ENCODE results near the gene HOOK2. TPM values are rescaled to one million over a fixed set of nuclear protein-coding genes. Genes with fewer than 3 reads are reported as not detected.

The HOOK2 gene
- total RNA-seq, 4 donors from 2014 or later: 193 to 379 (median 285) TPM

- Histone ChIP-seq H3K27me3 (no peaks in the 10 kb centered on the region), H3K4me3 (peak overlapping the region; percentile 82 to 92 (median 84)), H3K4me1 (peaks cover 8 to 34% (median 15%) of the 10 kb centered on the region in 4 donors), H3K36me3 (no peaks in the 10 kb centered on the region), H3K9me3 (no peaks in the 10 kb centered on the region), H3K27ac (peak overlapping the region; percentile 97 to 100 (median 100))
- TF ChIP-seq, protein P1, sequence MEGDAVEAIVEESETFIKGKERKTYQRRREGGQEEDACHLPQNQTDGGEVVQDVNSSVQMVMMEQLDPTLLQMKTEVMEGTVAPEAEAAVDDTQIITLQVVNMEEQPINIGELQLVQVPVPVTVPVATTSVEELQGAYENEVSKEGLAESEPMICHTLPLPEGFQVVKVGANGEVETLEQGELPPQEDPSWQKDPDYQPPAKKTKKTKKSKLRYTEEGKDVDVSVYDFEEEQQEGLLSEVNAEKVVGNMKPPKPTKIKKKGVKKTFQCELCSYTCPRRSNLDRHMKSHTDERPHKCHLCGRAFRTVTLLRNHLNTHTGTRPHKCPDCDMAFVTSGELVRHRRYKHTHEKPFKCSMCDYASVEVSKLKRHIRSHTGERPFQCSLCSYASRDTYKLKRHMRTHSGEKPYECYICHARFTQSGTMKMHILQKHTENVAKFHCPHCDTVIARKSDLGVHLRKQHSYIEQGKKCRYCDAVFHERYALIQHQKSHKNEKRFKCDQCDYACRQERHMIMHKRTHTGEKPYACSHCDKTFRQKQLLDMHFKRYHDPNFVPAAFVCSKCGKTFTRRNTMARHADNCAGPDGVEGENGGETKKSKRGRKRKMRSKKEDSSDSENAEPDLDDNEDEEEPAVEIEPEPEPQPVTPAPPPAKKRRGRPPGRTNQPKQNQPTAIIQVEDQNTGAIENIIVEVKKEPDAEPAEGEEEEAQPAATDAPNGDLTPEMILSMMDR (IDR thresholded peaks at IDR 0.05): peak in 2 of 6 experiments; percentile 1 to 3
- TF ChIP-seq POLR2A (IDR thresholded peaks at IDR 0.05): no peak
- no peak for DNase-seq
Observed at GRCh38 chr19:12792853-12793289, 17.5 kb upstream of the HOOK2 start.

- no peaks in the 10 kb centered on the region for H3K36me3 ChIP-seq
- H3K4me1 ChIP-seq: peaks cover 8 to 40% (median 18%) of the 10 kb centered on the region in 4 donors
- H3K27me3 ChIP-seq: no peaks in the 10 kb centered on the region
- no peaks in the 10 kb centered on the region for H3K9me3 ChIP-seq
- H3K27ac ChIP-seq: peak overlapping the region; percentile 97 to 100 (median 100)
- TF ChIP-seq, protein P1 (IDR thresholded peaks at IDR 0.05): peak in 2 of 6 experiments; percentile 5 to 11
- peak; percentile 38 to 53 for TF ChIP-seq POLR2A (IDR thresholded peaks at IDR 0.05)
- peak overlapping the region; percentile 82 to 92 (median 84) for H3K4me3 ChIP-seq
- peak; percentile 77 to 92 (median 86) for DNase-seq
Observed at GRCh38 chr19:12792051-12792852, 16.9 kb upstream of the HOOK2 start.

GRCh38 chr19:12791345-12792050 lies 16.1 kb upstream of the HOOK2 start, which contains the start of gene JUNB:
JUNB (plus strand) TSS chr19:12791486; CDS start chr19:12791772, 286 bp downstream.
- Histone ChIP-seq H3K4me3 (peak within 1 kb of the TSS; percentile 82 to 92 (median 84)), H3K36me3 (no peaks in the 10 kb centered on the region), H3K27ac (peak within 1 kb of the TSS; percentile 97 to 100 (median 100)), H3K4me1 (peaks cover 11 to 47% (median 24%) of the 10 kb centered on the region in 4 donors), H3K9me3 (no peaks in the 10 kb centered on the region), H3K27me3 (no peaks in the 10 kb centered on the region)
- TF ChIP-seq, protein P1 (IDR thresholded peaks at IDR 0.05): peak in 2 of 6 experiments; percentile 30 to 32
- peak; percentile 100 for TF ChIP-seq POLR2A (IDR thresholded peaks at IDR 0.05)
- DNase-seq: peak; percentile 97 to 99 (median 99)

- Histone ChIP-seq H3K9me3 (no peaks in the 10 kb centered on the region), H3K4me3 (peak overlapping the region; percentile 82 to 92 (median 84)), H3K27ac (peak overlapping the region; percentile 97 to 100 (median 100)), H3K36me3 (no peaks in the 10 kb centered on the region), H3K27me3 (no peaks in the 10 kb centered on the region), H3K4me1 (peaks cover 12 to 48% (median 26%) of the 10 kb centered on the region in 4 donors)
- DNase-seq: no peak
- TF ChIP-seq POLR2A (IDR thresholded peaks at IDR 0.05): no peak
- TF ChIP-seq, protein P1 (IDR thresholded peaks at IDR 0.05): no peak
Observed at GRCh38 chr19:12790628-12791344, 15.4 kb upstream of the HOOK2 start.

All from Peyer's patch (tissue), 4 donors.